Measurements from ENCODE around the gene ATXN1.

DNA sequence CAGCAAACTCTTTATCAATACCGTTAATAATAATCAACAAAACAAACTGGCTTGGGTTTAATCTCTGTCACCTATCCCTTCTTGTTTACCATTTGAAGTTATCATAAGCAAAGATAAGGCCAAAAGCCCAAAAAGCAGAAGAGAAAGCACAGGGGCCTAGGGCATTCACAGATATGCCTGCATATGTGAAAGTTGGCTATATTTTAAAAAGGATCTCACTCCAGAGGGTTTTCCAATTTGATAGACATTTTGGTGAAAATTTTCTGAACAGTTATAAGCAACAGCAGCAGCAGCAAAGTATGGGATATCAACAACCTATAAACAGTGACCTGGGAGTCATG is 101.1 kb downstream of the ATXN1 start:
- TF ChIP-seq EZH2 (IDR thresholded peaks at IDR 0.05; ENCODE audit: insufficient read depth, poor library complexity, severe bottlenecking) (no peak), EZH2phosphoT487 (IDR thresholded peaks at IDR 0.05; ENCODE audit: insufficient read depth, low read depth) (no peak)

Measured in GM23248 (cell line).